ENCODE data around the gene TLX2. TPM values are rescaled to one million over a fixed set of nuclear protein-coding genes. Genes with fewer than 3 reads are reported as not detected.

Gene TLX2
- total and polyA plus RNA-seq, 2 of the 13 experiments (the other 11 are each of a cell fraction or from before 2014, with no cell fraction given) = 0.05 to 0.20 TPM

GRCh38 chr2:74525717-74526648 is 11.7 kb downstream of the TLX2 start, which contains the start of gene DQX1 (continued):
- TF ChIP-seq E2F2 (CRISPR knock-in tag; IDR thresholded peaks at IDR 0.05; ENCODE audit: borderline replicate concordance) (no peak), ATF1 (CRISPR knock-in tag; IDR thresholded peaks at IDR 0.05) (peak; percentile 86), ZNF576 (CRISPR knock-in tag; IDR thresholded peaks at IDR 0.05) (no peak), TP53 (CRISPR knock-in tag; conservative IDR thresholded peaks at IDR 0.05) (no peak), NFYC (CRISPR knock-in tag; IDR thresholded peaks at IDR 0.05) (peak; percentile 62), PRMT3 (CRISPR knock-in tag; IDR thresholded peaks at IDR 0.05; ENCODE audit: borderline replicate concordance, low read depth) (no peak), ZNF501 (CRISPR knock-in tag; IDR thresholded peaks at IDR 0.05) (peak; percentile 59), DRAP1 (CRISPR knock-in tag; IDR thresholded peaks at IDR 0.05) (peak; percentile 98), ATF7-NPFF (CRISPR knock-in tag; IDR thresholded peaks at IDR 0.05; ENCODE audit: low read depth) (peak; percentile 62; the same call in 1 of the 2 replicates), ZGPAT (CRISPR knock-in tag; IDR thresholded peaks at IDR 0.05) (peak; percentile 60; the same call in 1 of the 2 replicates), ZNF704 (CRISPR knock-in tag; IDR thresholded peaks at IDR 0.05; ENCODE audit: borderline replicate concordance) (no peak), POLR2A (IDR thresholded peaks at IDR 0.05; ENCODE audit: insufficient read depth in 1 of 2, low read depth in 2 of 2, low read length in 2 of 2) (peak; percentile 98 to 99), EP300 (IDR thresholded peaks at IDR 0.05; ENCODE audit: low read depth in 2 of 2, low read length in 2 of 2) (peak; percentile 25 to 73; a peak in 2 of 4 replicates), EP300 (CRISPR knock-in tag; IDR thresholded peaks at IDR 0.05; ENCODE audit: borderline replicate concordance) (0 out of 2 replicates have a peak, but pooled peaks have one; percentile 22), RAD21 (CRISPR knock-in tag; IDR thresholded peaks at IDR 0.05) (peak; percentile 22; the same call in 1 of the 2 replicates), BHLHE40 (IDR thresholded peaks at IDR 0.05; ENCODE audit: low read length) (peak; percentile 38; the same call in 1 of the 2 replicates), ZBTB2 (CRISPR knock-in tag; IDR thresholded peaks at IDR 0.05; ENCODE audit: low read depth) (no peak), ZNF160 (CRISPR knock-in tag; IDR thresholded peaks at IDR 0.05) (no peak), HIVEP1 (CRISPR knock-in tag; IDR thresholded peaks at IDR 0.05) (no peak), ASH2L (IDR thresholded peaks at IDR 0.05; ENCODE audit: insufficient read length, low read depth, low read length) (peak; percentile 47), GATAD1 (CRISPR knock-in tag; IDR thresholded peaks at IDR 0.05) (peak; percentile 86), ZNF180 (CRISPR knock-in tag; IDR thresholded peaks at IDR 0.05; ENCODE audit: borderline replicate concordance, low read depth) (no peak), NKX3-1 (CRISPR knock-in tag; IDR thresholded peaks at IDR 0.05) (no peak), ZNF788 (CRISPR knock-in tag; IDR thresholded peaks at IDR 0.05; ENCODE audit: borderline replicate concordance) (peak; percentile 83; the same call in 1 of the 2 replicates)

Data from HepG2 (cell line).